GM19238 (cell line): ENCODE results near the gene KCTD16.

ENCODE experiments used
- DNase-seq: peaks from one replicate; pipeline ENCODE4 v3.0.0; 2011; ENCODE audit warnings: low spot score; ENCODE audit not compliant: insufficient read length

The KCTD16 gene

GRCh38 chr5:144403058-144403457 lies 232.4 kb downstream of the KCTD16 start:
- no peak for DNase-seq

GRCh38 chr5:144403817-144404420 lies 233.2 kb downstream of the KCTD16 start:
- DNase-seq: no peak

- DNase-seq: no peak
Observed at GRCh38 chr5:144404672-144405071, 234.0 kb downstream of the KCTD16 start.

GRCh38 chr5:144405991-144406390 lies 235.3 kb downstream of the KCTD16 start:
- no peak for DNase-seq

GRCh38 chr5:144406442-144406841 lies 235.8 kb downstream of the KCTD16 start:
- DNase-seq: no peak

GRCh38 chr5:144414202-144415029 lies 243.7 kb downstream of the KCTD16 start:
- DNase-seq: no peak

GRCh38 chr5:144416196-144416595 lies 245.5 kb downstream of the KCTD16 start:
- no peak for DNase-seq

GRCh38 chr5:144418719-144419118 lies 248.0 kb downstream of the KCTD16 start:
- DNase-seq: no peak

GRCh38 chr5:144421411-144421810 lies 250.7 kb downstream of the KCTD16 start:
- DNase-seq: no peak

GRCh38 chr5:144422018-144422727 lies 251.5 kb downstream of the KCTD16 start:
- no peak for DNase-seq

GRCh38 chr5:144427866-144428265 lies 257.2 kb downstream of the KCTD16 start:
- DNase-seq: no peak

- DNase-seq: no peak
Observed at GRCh38 chr5:144428326-144428725, 257.7 kb downstream of the KCTD16 start.

GRCh38 chr5:144429405-144429804 lies 258.7 kb downstream of the KCTD16 start:
- no peak for DNase-seq

GRCh38 chr5:144429905-144430304 lies 259.2 kb downstream of the KCTD16 start:
- no peak for DNase-seq

- no peak for DNase-seq
Observed at GRCh38 chr5:144433140-144433822, 262.6 kb downstream of the KCTD16 start.

- DNase-seq: no peak
Observed at GRCh38 chr5:144433893-144434292, 263.2 kb downstream of the KCTD16 start.

- no peak for DNase-seq
Observed at GRCh38 chr5:144436007-144436406, 265.3 kb downstream of the KCTD16 start.

GRCh38 chr5:144438237-144438636 lies 267.6 kb downstream of the KCTD16 start:
- DNase-seq: no peak

GRCh38 chr5:144448457-144448856 lies 277.8 kb downstream of the KCTD16 start:
- no peak for DNase-seq

GRCh38 chr5:144451187-144451973 lies 280.7 kb downstream of the KCTD16 start:
- no peak for DNase-seq

- no peak for DNase-seq
Observed at GRCh38 chr5:144453753-144454152, 283.1 kb downstream of the KCTD16 start.
